HL-60 (cell line): ENCODE data around the gene SMG6.

Source experiments
- POLR2AphosphoS5 ChIP-seq: IDR thresholded peaks from 2 replicates; pipeline ENCODE4 v1.6.1; 2012; ENCODE audit warnings: low read depth
- TF ChIP-seq, protein P1 (sequence below): IDR thresholded peaks from one replicate; pipeline ENCODE4 v1.5.1; 2011; ENCODE audit warnings: low read length, control low read depth, inconsistent platforms; ENCODE audit not compliant: insufficient read depth
- TF ChIP-seq, protein P2 (sequence below): IDR thresholded peaks from 2 replicates; pipeline ENCODE4 v1.6.1; 2012; ENCODE audit warnings: low read depth; ENCODE audit not compliant: insufficient replicate concordance

DNA sequence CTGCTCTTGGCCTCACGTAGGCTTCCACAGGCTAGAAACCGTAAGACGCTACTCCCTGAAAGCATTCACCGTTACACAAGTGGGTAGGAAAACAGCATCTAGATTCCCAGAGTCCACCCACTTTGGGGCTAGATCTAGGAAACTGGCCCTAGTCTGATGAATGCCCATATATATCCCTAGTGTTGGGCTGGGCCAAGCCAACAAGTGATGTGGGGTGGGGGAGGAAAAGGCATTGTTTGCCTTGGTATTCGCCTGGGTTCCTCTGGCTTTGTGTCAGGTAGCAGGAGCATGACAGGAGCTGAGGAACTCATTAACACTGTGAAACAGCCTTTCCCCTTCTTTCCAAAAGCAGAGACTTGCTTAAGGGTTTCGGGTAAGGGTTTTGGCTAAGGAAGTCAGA, 112.4 kb downstream of the SMG6 start:
- TF ChIP-seq, protein P1, sequence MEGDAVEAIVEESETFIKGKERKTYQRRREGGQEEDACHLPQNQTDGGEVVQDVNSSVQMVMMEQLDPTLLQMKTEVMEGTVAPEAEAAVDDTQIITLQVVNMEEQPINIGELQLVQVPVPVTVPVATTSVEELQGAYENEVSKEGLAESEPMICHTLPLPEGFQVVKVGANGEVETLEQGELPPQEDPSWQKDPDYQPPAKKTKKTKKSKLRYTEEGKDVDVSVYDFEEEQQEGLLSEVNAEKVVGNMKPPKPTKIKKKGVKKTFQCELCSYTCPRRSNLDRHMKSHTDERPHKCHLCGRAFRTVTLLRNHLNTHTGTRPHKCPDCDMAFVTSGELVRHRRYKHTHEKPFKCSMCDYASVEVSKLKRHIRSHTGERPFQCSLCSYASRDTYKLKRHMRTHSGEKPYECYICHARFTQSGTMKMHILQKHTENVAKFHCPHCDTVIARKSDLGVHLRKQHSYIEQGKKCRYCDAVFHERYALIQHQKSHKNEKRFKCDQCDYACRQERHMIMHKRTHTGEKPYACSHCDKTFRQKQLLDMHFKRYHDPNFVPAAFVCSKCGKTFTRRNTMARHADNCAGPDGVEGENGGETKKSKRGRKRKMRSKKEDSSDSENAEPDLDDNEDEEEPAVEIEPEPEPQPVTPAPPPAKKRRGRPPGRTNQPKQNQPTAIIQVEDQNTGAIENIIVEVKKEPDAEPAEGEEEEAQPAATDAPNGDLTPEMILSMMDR: no peak
- no peak for TF ChIP-seq POLR2AphosphoS5
- TF ChIP-seq, protein P2, sequence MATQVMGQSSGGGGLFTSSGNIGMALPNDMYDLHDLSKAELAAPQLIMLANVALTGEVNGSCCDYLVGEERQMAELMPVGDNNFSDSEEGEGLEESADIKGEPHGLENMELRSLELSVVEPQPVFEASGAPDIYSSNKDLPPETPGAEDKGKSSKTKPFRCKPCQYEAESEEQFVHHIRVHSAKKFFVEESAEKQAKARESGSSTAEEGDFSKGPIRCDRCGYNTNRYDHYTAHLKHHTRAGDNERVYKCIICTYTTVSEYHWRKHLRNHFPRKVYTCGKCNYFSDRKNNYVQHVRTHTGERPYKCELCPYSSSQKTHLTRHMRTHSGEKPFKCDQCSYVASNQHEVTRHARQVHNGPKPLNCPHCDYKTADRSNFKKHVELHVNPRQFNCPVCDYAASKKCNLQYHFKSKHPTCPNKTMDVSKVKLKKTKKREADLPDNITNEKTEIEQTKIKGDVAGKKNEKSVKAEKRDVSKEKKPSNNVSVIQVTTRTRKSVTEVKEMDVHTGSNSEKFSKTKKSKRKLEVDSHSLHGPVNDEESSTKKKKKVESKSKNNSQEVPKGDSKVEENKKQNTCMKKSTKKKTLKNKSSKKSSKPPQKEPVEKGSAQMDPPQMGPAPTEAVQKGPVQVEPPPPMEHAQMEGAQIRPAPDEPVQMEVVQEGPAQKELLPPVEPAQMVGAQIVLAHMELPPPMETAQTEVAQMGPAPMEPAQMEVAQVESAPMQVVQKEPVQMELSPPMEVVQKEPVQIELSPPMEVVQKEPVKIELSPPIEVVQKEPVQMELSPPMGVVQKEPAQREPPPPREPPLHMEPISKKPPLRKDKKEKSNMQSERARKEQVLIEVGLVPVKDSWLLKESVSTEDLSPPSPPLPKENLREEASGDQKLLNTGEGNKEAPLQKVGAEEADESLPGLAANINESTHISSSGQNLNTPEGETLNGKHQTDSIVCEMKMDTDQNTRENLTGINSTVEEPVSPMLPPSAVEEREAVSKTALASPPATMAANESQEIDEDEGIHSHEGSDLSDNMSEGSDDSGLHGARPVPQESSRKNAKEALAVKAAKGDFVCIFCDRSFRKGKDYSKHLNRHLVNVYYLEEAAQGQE: no peak
